Kidney (tissue), 14 donors: ENCODE data around the gene HIRA. TPM values are rescaled to one million over a fixed set of nuclear protein-coding genes. Genes with fewer than 3 reads are reported as not detected.

Experiments used
- DNase-seq, 5 donors: peaks; one replicate each; pipeline ENCODE4 v3.0.0-alpha.2; 2013 to 2020
- FAIRE-seq: peaks from 2 replicates; lab custom pipeline; 2012; peaks lifted over from hg19 to GRCh38; lab: Jason Lieb, UNC
- H3K27ac ChIP-seq, 2 donors: one replicate each; pipeline ENCODE4 v1.7.0; 2013; ENCODE audit warnings: low read depth in 2 of 2, low read length in 2 of 2, inconsistent platforms in 1 of 2
- H3K27me3 ChIP-seq: one replicate; pipeline ENCODE4 v1.7.1; 2013; ENCODE audit warnings: low read length, inconsistent platforms; ENCODE audit not compliant: control insufficient read depth, insufficient read depth
- H3K36me3 ChIP-seq, 3 donors: one replicate each; pipeline versions ENCODE4 v1.7.0 to v1.7.1; 2013; ENCODE audit warnings: low read length in 3 of 3, control low read depth in 1 of 3, inconsistent platforms in 1 of 3; ENCODE audit not compliant: insufficient read depth in 3 of 3, control insufficient read depth in 2 of 3
- H3K4me1 ChIP-seq, 3 donors: one replicate each; pipeline versions ENCODE4 v1.7.0 to v1.7.1; 2013; ENCODE audit warnings: low read length in 3 of 3, inconsistent platforms in 1 of 3, low read depth in 1 of 3; ENCODE audit not compliant: control insufficient read depth in 2 of 3, insufficient read depth in 2 of 3
- H3K4me3 ChIP-seq, 3 donors: one replicate each; pipeline versions ENCODE4 v1.7.0 to v1.8.1; 2013; ENCODE audit warnings: low read length in 3 of 3, control low read depth in 1 of 3, inconsistent platforms in 1 of 3
- H3K9ac ChIP-seq, 3 donors: one replicate each; pipeline versions ENCODE4 v1.7.0 to v1.7.1; 2013; ENCODE audit warnings: low read length in 3 of 3, control low read depth in 1 of 3, inconsistent platforms in 1 of 3
- H3K9me3 ChIP-seq, 3 donors: one replicate each; pipeline versions ENCODE4 v1.7.0 to v1.7.1; 2013; ENCODE audit warnings: low read length in 3 of 3, control low read depth in 1 of 3, inconsistent platforms in 1 of 3; ENCODE audit not compliant: control insufficient read depth in 2 of 3, insufficient read depth in 1 of 3
- intact Hi-C: fragments of 100-400 bp; cut with DNase I; formaldehyde crosslinking; loops from one replicate; pipeline ENCODE4 v1.11.1; 2022
- polyA plus RNA-seq: library from polyadenylated mRNA; stranded (reverse); fragments of 350-450 nt; fragmentation: Illumina TruSeq; extraction: RNeasy Lipid Tissue Mini Kit (QIAGEN cat#74804); gene quantifications from one replicate; pipeline ENCODE4 v1.2.3, GENCODE V29; 2014; ENCODE audit warnings: low read depth, low replicate concordance; ENCODE audit not compliant: insufficient read depth
- total RNA-seq: library from RNA; stranded (reverse); fragmentation: NEBNext Ultra II Directional; extraction: Animal tissue kit (Norgen Biotek cat#: 25700); gene quantifications from one replicate; pipeline ENCODE4 v1.2.1, GENCODE V29; 2021
- TF ChIP-seq, protein P1 (sequence below): IDR thresholded peaks from 3 replicates; pipeline ENCODE4 v1.5.1; 2012; ENCODE audit warnings: mild to moderate bottlenecking, moderate library complexity, borderline replicate concordance; ENCODE audit not compliant: insufficient read depth; ENCODE audit errors: extremely low read depth
- donor health status: control.
- donor health status: control.
- donor health status: control.
- donor health status: control.
- donor health status: control.
- donor health status: DM: yes; HTN: yes; CAD: no.
- donor health status: Normal renal cell carcinoma (clear cell type).

The HIRA gene
- total and polyA plus RNA-seq, 2 donors from 2014 or later = 18.5 to 26.8 TPM

DNA sequence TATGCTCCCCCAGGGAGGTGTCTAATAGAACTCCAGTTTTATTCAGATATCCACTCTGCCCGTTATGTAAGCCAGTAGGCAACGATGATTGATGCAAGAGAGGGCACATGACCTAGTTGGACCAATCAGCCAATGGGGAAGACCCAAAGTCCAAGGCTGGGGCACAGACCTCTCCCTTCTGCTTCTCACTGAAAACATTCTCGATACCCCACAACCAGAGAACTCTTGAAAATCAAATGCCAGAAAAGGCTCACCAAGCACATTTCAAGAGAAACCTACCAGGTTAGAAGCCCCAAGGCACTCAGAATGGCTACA is 7.4 kb downstream of the HIRA start:
- peaks cover 0 to 2% (median 0%) of the 10 kb centered on the region in 3 donors for H3K36me3 ChIP-seq
- H3K27me3 ChIP-seq = no peaks in the 10 kb centered on the region
- DNase-seq = no peak
- no peak overlapping the region for H3K9ac ChIP-seq
- no peak overlapping the region for H3K27ac ChIP-seq
- FAIRE-seq = no peak
- H3K9me3 ChIP-seq = no peaks in the 10 kb centered on the region
- H3K4me1 ChIP-seq = peaks cover 0 to 15% (median 5%) of the 10 kb centered on the region in 3 donors
- TF ChIP-seq, protein P1, sequence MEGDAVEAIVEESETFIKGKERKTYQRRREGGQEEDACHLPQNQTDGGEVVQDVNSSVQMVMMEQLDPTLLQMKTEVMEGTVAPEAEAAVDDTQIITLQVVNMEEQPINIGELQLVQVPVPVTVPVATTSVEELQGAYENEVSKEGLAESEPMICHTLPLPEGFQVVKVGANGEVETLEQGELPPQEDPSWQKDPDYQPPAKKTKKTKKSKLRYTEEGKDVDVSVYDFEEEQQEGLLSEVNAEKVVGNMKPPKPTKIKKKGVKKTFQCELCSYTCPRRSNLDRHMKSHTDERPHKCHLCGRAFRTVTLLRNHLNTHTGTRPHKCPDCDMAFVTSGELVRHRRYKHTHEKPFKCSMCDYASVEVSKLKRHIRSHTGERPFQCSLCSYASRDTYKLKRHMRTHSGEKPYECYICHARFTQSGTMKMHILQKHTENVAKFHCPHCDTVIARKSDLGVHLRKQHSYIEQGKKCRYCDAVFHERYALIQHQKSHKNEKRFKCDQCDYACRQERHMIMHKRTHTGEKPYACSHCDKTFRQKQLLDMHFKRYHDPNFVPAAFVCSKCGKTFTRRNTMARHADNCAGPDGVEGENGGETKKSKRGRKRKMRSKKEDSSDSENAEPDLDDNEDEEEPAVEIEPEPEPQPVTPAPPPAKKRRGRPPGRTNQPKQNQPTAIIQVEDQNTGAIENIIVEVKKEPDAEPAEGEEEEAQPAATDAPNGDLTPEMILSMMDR = no peak
- intact Hi-C loops = no loop called here
- H3K4me3 ChIP-seq = no peak overlapping the region

DNA sequence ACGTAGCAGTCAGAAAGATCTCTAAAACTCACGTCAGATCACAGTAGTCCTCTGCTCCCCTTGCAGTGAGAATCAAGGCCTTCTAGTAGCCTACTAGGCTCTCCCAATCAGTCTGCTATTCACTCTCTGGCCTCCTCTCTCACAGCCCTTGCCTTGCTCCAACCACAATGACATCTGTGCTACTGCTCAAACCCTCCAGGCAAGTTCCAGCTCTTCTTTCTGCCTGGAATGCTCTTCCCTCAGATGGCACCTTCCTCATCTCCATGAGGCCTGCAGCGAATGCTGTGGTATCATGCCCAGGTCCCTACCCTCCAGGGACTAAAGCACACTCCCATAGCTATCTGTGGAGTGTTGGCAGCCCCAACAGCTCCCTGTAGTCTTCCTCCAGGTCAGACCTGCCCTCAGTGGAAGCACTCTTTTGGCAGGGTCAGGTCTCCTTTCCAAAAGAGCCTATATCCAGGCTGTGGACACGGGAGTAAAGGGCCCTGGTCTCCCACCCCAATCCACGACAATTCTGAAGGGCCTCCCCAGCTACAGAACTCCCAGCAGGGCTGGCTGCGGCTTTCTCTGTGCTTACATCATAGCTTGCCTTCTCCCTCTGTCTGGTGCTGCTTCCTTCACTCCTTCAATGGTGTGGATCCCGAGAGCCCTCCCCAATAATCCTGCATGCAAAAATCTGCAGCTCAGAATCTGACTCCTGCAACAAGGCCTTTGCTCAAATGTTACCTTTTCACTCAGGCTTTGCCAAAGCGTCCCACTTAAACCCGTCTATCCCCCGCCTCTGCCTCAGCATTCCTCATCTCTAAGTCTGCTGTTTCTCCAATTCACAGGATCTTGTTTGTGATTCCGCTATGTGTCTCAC is 8.9 kb downstream of the HIRA start:
- Histone ChIP-seq H3K9ac (no peak overlapping the region), H3K9me3 (no peaks in the 10 kb centered on the region), H3K27me3 (no peaks in the 10 kb centered on the region), H3K4me3 (no peak overlapping the region), H3K27ac (no peak overlapping the region), H3K4me1 (peaks cover 0 to 15% (median 5%) of the 10 kb centered on the region in 3 donors), H3K36me3 (peaks cover 0 to 2% (median 0%) of the 10 kb centered on the region in 3 donors)
- intact Hi-C loops = no loop called here
- no peak for DNase-seq
- no peak for FAIRE-seq
- TF ChIP-seq, protein P1 = no peak

DNA sequence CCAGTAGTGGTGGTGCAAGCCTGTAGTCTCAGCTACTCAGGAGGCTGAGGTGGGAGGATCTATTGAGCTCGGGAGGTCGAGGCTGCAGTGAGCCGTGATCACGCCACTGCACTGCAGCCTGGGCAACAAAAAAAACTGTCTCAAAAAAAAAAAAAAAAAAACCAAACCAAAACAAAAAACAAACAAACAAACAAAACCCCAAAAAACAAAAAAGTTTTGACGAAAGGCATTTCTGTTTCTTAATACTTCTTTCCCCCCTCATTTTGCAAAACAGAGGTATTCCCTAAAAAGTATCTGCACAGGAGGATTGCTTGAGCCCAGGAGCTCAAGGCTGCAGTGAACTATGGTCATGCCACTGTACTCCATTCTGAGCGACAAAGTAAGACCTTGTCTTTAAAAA is 11.2 kb downstream of the HIRA start:
- intact Hi-C loops = no loop called here
- FAIRE-seq = no peak
- Histone ChIP-seq H3K27ac (no peak overlapping the region), H3K9ac (no peak overlapping the region), H3K36me3 (peaks cover 0 to 2% (median 0%) of the 10 kb centered on the region in 3 donors), H3K27me3 (no peaks in the 10 kb centered on the region), H3K4me1 (peaks cover 0 to 12% (median 5%) of the 10 kb centered on the region in 3 donors), H3K4me3 (no peak overlapping the region), H3K9me3 (no peaks in the 10 kb centered on the region)
- TF ChIP-seq, protein P1 = no peak
- no peak for DNase-seq
